Keratinocyte (primary cell): Measurements from ENCODE around the gene NXF3. TPM values are rescaled to one million over a fixed set of nuclear protein-coding genes. Genes with fewer than 3 reads are reported as not detected.

Experiments
- DNase-seq: peaks from one replicate; pipeline ENCODE4 v3.0.0-alpha.2; 2011; ENCODE audit warnings: low read depth, missing footprints, low spot score
- FAIRE-seq: peaks from 2 replicates; lab custom pipeline; 2011; peaks lifted over from hg19 to GRCh38; lab: Jason Lieb, UNC
- H2AFZ ChIP-seq: 2 replicates; pipeline ENCODE4 v1.6.0; 2012; ENCODE audit warnings: low read length, control low read depth, inconsistent platforms; ENCODE audit not compliant: control insufficient read depth
- H3K27ac ChIP-seq: 2 replicates; pipeline ENCODE4 v1.5.1; 2011; ENCODE audit warnings: low read length; ENCODE audit not compliant: control insufficient read depth, insufficient read depth
- H3K27me3 ChIP-seq: 3 replicates; pipeline ENCODE4 v1.6.0; 2011; ENCODE audit warnings: low read length; ENCODE audit not compliant: control insufficient read depth, insufficient read depth; ENCODE audit errors: extremely low read depth
- H3K36me3 ChIP-seq, 2 experiments: 2 replicates in 1 of 2; 3 replicates in 1 of 2; pipeline ENCODE4 v1.5.1; 2011; ENCODE audit warnings: low read length in 2 of 2, mild to moderate bottlenecking in 1 of 2; ENCODE audit not compliant: control insufficient read depth in 2 of 2, insufficient read depth in 2 of 2; ENCODE audit errors: extremely low read depth in 1 of 2
- H3K4me1 ChIP-seq: 3 replicates; pipeline ENCODE4 v1.5.1; 2011; ENCODE audit warnings: low read length; ENCODE audit not compliant: control insufficient read depth, insufficient read depth; ENCODE audit errors: extremely low read depth
- H3K4me2 ChIP-seq: 3 replicates; pipeline ENCODE4 v1.6.0; 2011; ENCODE audit warnings: low read depth, low read length; ENCODE audit not compliant: control insufficient read depth, insufficient read depth; ENCODE audit errors: extremely low read depth
- H3K4me3 ChIP-seq, 3 experiments: fragments of 200-600 bp in 1 of 3; sonication (generic) in 1 of 3; 2 replicates in 2 of 3; 3 replicates in 1 of 3; pipeline ENCODE4 v1.5.1; 2011 to 2016; ENCODE audit warnings: low read length in 3 of 3, mild to moderate bottlenecking in 3 of 3, control low read depth in 2 of 3, inconsistent platforms in 1 of 3, low read depth in 1 of 3, mixed read lengths in 1 of 3, mixed run types in 1 of 3, moderate library complexity in 1 of 3; ENCODE audit not compliant: control insufficient read depth in 2 of 3, insufficient read depth in 2 of 3; ENCODE audit errors: extremely low read depth in 1 of 3
- H3K79me2 ChIP-seq: 2 replicates; pipeline ENCODE4 v1.6.0; 2012; ENCODE audit warnings: low read length; ENCODE audit not compliant: control insufficient read depth, insufficient read depth
- H3K9ac ChIP-seq: 3 replicates; pipeline ENCODE4 v1.6.0; 2011; ENCODE audit warnings: low read length; ENCODE audit not compliant: control insufficient read depth, insufficient read depth; ENCODE audit errors: extremely low read depth
- H3K9me1 ChIP-seq: 3 replicates; pipeline ENCODE4 v1.6.0; 2011; ENCODE audit warnings: low read length; ENCODE audit not compliant: control insufficient read depth, insufficient read depth; ENCODE audit errors: extremely low read depth
- H3K9me3 ChIP-seq: 2 replicates; pipeline ENCODE4 v1.5.1; 2012; ENCODE audit warnings: low read depth, low read length; ENCODE audit not compliant: control insufficient read depth
- H4K20me1 ChIP-seq: 3 replicates; pipeline ENCODE4 v1.6.0; 2011; ENCODE audit warnings: low read length; ENCODE audit not compliant: control insufficient read depth, insufficient read depth; ENCODE audit errors: extremely low read depth
- CTCF ChIP-seq, 3 experiments: IDR thresholded peaks in 1 of 3; conservative IDR thresholded peaks in 1 of 3; optimal IDR thresholded peaks in 1 of 3; 2 replicates in 2 of 3; 3 replicates in 1 of 3; pipeline versions ENCODE3 to v1.5.1; 2011; ENCODE audit warnings: low read length in 3 of 3, mild to moderate bottlenecking in 3 of 3, moderate library complexity in 2 of 3, control low read depth in 1 of 3, inconsistent platforms in 1 of 3; ENCODE audit not compliant: insufficient read depth in 2 of 3; ENCODE audit errors: extremely low read depth in 1 of 3
- EZH2 ChIP-seq: IDR thresholded peaks from one replicate; pipeline ENCODE4 v1.6.1; 2012; ENCODE audit warnings: inconsistent platforms, mild to moderate bottlenecking, low read length, moderate library complexity
- dilution Hi-C: fragments of 300-500 bp; cut with MboI; formaldehyde crosslinking; loops from one replicate; pipeline ENCODE4 v1.7.0; 2020; ENCODE audit warnings: low sequenced_read_pairs; ENCODE audit not compliant: extremely low pct_ligation_motif_present
- polyA plus RNA-seq, 5 experiments: library from polyadenylated mRNA; depleted of rRNA in 3 of 5; stranded (reverse) in 3 of 5; stranded (forward) in 1 of 5; unstranded in 1 of 5; fragments of >200 nt; gene quantifications; 1 replicate in 1 of 5; 2 replicates in 3 of 5; 3 replicates in 1 of 5; pipeline versions ENCODE4 v1.2.1 to v1.2.3, GENCODE V29; 2011 to 2012; ENCODE audit warnings: missing spikeins in 2 of 5, low read depth in 1 of 5, low replicate concordance in 1 of 5

The NXF3 gene
- polyA plus RNA-seq, 1 donor (not counting 4 experiments of a cell fraction or from before 2014, with no cell fraction given), result 0.29 TPM

DNA sequence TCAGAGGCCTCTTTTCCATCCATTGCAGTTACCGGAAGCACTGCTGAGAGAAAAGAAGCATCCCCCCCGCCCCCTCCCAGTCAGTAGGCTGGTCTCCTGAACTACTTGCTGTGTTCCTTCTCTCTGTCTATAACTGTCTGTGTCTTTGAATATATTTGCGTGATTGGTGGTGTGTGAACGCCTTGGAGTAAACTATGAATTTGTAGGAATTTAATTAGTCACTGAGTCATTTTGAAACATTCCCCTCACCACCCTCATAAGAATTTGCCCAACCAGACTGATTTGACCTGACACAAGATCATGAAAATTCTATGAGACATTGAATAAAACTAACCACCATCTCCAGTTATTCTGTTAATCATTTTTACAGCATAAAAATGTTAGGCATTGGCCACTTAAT is 6.7 kb upstream of the NXF3 start:
- no peak overlapping the region for H2AFZ ChIP-seq
- H3K4me1 ChIP-seq, result no peaks in the 10 kb centered on the region
- no peaks in the 10 kb centered on the region for H3K9me1 ChIP-seq
- no peaks in the 10 kb centered on the region for H3K27me3 ChIP-seq
- TF ChIP-seq CTCF (optimal IDR thresholded peaks at IDR 0.05 in 1 of 3, IDR thresholded peaks at IDR 0.05 in 1 of 3, conservative IDR thresholded peaks at IDR 0.05 in 1 of 3; ENCODE audit: extremely low read depth in 1 of 3, insufficient read depth in 2 of 3, low read length in 3 of 3), result no peak
- H3K9me3 ChIP-seq, result no peaks in the 10 kb centered on the region
- DNase-seq (no peak), FAIRE-seq (no peak)
- no peaks in the 10 kb centered on the region for H3K79me2 ChIP-seq
- no peak overlapping the region for H3K27ac ChIP-seq
- dilution Hi-C loops, result no loop called here
- H3K9ac ChIP-seq, result no peak overlapping the region
- H3K4me2 ChIP-seq, result no peak overlapping the region
- H3K4me3 ChIP-seq, result no peak overlapping the region
- no peaks in the 10 kb centered on the region for H3K36me3 ChIP-seq
- no peaks in the 10 kb centered on the region for H4K20me1 ChIP-seq

DNA sequence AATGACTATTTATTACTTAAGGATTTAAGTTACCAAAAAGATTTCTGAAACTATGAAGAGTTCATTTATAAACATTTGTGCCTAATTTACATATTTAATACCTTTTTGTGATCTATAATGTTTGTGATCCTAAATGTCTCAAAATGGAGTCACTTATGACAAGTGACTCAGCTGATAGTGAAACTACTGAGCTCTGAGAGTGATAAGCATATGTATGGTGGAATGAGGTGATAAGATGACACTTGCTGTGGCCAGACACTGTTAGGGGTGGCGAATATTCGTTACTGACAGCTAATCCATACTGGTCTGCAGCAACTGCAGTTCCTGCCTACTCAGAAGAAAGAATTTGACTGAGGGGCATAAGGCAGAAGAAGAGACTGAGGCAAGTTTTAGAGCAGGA is 5.5 kb upstream of the NXF3 start:
- Histone ChIP-seq H3K9ac (no peak overlapping the region), H3K4me2 (no peak overlapping the region), H3K9me1 (no peaks in the 10 kb centered on the region), H2AFZ (no peak overlapping the region), H3K36me3 (no peaks in the 10 kb centered on the region), H4K20me1 (no peaks in the 10 kb centered on the region), H3K27me3 (no peaks in the 10 kb centered on the region), H3K4me3 (no peak overlapping the region), H3K27ac (no peak overlapping the region), H3K79me2 (no peaks in the 10 kb centered on the region), H3K9me3 (no peaks in the 10 kb centered on the region), H3K4me1 (no peaks in the 10 kb centered on the region)
- TF ChIP-seq EZH2 (no peak), CTCF (optimal IDR thresholded peaks at IDR 0.05 in 1 of 3, IDR thresholded peaks at IDR 0.05 in 1 of 3, conservative IDR thresholded peaks at IDR 0.05 in 1 of 3; ENCODE audit: extremely low read depth in 1 of 3, insufficient read depth in 2 of 3, low read length in 3 of 3) (no peak)
- no peak for FAIRE-seq
- dilution Hi-C loops, result no loop called here
- DNase-seq, result no peak
